Right kidney (tissue), 1 donor: ENCODE measurements around the gene ASPRV1.

Experiments
- DNase-seq: peaks from one replicate; pipeline ENCODE4 v3.0.0-alpha.2; 2016

The ASPRV1 gene

GRCh38 chr2:69943000-69943842 is 18.2 kb downstream of the ASPRV1 start:
- DNase-seq = no peak

DNA sequence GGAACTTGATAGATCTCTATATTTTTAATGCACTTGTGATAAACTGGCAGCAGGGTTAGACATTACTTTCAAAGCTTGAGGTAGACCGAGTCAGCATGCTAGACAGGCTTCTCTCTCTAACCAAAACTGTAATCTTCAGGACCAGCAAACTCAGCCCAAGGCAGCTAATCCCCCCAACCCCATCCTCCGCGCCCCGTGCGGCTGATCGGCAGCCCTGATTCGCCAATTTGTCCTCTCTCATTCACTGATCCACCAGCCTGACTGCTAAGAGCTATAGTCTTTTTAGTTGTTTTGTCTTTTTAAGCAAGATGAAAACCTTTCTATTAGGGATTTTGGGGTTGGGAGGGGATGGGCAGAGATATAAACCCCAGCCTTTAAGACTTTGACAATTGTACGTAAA is 20.7 kb downstream of the ASPRV1 start:
- DNase-seq = no peak

GRCh38 chr2:69939722-69940121 is 21.7 kb downstream of the ASPRV1 start:
- DNase-seq = no peak

DNA sequence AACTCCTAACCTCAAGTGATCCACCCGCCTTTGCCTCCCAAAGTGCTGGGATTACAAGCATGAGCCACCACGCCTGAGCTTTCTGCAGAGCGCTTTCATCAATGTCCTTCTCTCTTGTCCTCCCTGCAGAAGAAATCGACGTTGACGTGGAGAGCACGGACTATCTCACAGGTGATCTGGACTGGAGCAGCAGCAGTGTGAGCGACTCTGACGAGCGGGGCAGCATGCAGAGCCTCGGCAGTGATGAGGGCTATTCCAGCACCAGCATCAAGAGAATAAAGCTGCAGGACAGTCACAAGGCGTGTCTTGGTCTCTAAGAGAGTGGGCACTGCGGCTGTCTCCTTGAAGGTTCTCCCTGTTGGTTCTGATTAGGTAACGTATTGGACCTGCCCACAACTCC is 23.5 kb downstream of the ASPRV1 start:
- DNase-seq = no peak

- no peak for DNase-seq
These were observed 24.5 kb downstream of the ASPRV1 start for GRCh38 chr2:69936906-69937305.

- no peak for DNase-seq
These were observed 26.4 kb downstream of the ASPRV1 start for GRCh38 chr2:69935011-69935410.

DNA sequence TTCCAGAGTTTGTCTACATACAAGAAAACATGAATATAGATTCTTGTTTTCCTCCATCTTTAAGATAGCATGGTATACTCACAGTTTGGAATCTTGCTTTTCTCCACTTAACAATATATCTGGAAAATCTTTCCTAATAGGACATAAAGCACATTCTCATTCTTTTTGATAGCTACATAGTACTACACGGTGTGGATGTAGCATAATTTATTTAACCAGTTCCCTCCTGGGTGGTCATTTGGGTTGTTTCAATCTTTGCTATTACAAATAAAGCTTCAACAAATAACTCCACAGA is 26.9 kb downstream of the ASPRV1 start:
- DNase-seq = no peak

- DNase-seq = no peak
These were observed 27.4 kb downstream of the ASPRV1 start for GRCh38 chr2:69933839-69934613.

DNA sequence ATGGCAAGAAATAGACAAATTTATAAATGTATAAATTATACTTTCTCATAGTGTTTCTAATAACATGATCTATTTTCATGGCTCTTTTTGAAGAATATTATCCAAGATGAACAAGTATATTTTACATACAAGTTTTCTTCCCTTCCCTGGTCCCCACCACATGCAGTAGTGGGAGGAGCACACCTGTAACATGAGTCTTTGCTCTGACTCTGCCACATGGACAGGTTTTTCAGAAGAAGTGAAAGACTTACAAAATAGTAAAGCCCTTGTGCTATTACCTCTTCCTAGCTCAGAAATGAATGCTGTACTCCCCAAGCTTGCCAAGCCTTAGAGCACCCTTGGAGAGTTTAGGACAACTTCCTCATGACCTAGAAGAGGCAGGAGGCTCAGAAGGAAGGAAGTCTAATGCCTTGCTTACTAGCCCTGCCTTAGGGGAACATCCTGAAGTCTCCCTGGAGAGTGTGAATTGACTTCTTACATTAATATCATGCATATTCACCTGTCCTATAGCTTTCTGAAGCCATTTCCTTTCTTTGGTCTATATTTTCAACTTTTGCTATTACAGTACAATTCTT is 28.1 kb downstream of the ASPRV1 start:
- DNase-seq = no peak

DNA sequence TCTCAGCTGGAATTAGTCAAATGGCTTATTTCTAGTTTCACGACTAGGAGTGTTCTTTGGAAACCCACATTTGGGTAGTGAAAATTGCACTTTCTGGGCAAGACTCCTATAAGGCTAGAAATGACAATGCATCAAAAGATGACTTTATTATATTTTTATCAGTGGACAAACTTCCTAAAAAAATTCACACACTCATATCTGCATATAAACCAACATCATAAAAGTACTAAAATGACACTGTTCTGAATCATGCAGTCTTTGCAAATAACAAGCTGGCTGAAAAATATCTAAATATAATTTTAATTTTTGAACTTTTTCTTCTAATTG is 28.9 kb downstream of the ASPRV1 start:
- no peak for DNase-seq

GRCh38 chr2:69931832-69932595 is 29.4 kb downstream of the ASPRV1 start:
- no peak for DNase-seq

DNA sequence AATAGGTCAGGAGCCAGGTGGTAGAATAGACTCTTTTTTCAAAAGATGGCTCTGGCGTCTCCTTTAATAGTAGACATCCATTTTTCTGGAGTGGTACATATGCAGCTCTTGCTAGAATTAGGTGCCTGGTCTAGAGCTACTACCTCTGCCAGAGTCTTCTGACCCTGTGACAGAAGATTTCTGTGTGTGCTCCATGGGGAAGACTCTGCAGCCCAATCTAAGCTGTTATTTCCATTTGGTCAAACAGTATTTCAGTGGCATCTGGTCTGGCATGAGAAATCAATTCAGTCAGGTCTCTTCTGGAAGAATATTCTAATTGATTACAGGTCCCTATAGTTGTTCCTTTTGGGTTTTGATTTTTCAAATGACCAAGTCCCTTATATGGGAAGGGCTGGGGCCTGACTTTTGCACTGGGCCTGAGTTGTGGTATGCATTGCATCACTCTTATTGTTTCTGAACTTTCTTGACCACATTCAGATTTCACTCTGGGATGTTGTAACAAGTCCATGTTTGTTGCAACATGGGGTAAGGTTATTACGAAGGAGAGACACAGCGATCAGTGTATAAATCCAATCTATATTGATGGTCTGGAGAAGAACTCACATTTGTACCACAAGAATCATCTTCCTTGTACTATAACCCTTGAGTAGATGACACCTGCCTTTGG is 34.4 kb downstream of the ASPRV1 start:
- DNase-seq = no peak

DNA sequence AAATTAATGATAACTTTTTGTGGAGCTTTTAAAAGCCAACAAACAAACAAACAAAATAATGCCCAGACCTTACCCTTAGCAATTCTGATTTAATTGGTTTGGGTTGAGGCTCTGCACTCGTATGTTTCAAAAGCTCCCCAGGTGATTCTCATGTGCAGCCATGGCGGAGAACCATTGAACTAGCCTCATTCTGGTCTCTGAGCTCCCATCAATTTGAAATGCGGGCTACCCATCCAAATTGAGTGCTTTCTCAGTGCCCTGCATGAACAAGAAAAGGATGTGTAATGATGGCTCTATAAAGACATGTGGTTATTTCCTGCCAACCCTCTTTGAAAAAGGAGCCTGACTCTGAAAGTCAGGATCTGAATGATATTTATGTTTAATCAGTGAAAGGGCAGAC is 38.3 kb downstream of the ASPRV1 start:
- no peak for DNase-seq

DNA sequence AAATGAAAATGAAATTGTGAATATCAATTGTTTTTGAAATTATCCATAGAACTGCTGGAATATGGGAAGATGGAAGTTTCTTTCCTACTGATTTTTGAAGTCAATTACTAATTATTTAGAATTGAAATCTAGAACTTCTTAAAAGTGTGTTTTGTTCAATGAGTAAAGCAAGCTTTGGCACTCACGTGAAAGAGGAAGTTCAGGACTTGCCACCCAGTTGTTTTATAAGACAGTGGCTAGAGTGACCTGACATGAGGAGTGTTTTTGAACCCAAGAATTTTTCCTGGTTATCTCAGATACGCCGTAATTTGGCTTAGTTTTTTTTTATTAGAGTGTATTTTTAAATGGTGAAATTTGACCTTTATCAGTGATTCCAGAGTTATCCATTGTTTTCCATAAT is 43.0 kb downstream of the ASPRV1 start:
- no peak for DNase-seq

DNA sequence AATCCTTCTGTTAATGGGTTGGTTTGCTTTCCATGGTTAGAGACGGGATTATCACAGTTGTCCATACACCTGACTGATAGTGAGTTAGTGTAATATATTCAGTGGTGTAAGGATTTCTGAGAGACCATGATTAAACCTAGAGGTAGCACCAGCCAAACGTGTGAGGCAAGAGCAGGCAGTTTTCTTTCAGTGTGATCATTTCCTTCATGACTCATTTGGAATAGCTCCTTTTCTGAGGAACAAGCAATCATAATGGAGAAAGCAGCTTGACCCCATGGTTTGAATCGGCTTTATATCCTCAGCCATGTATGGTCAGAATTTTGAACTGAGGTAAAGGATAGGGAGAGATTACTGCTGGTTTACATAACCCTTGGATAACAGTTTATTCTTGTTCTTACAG is 43.6 kb downstream of the ASPRV1 start:
- DNase-seq = no peak

DNA sequence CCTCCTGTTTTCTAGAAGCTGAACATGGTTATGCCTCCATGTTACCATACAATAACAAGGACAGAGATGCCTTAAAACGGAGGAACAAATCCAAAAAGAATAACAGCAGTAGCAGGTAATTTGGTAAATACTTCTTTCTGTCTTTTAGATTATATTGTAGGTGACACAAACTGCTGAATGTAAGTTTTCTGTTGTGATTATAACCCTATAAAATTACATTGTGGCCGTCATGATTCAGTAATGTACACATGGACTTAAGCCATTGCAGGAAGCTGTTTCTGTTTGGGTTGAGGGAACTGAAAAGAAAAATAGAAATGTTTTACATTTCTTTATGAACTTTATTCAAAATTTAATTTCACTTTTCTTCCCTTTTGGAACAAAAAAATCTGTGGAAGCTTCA is 45.3 kb downstream of the ASPRV1 start:
- DNase-seq = no peak

GRCh38 chr2:69914950-69915945 is 46.2 kb downstream of the ASPRV1 start, which contains the start of gene MXD1:
TSS of gene MXD1 (plus strand) at chr2:69915109. CDS start at chr2:69915331, 222 bp downstream.
- peak; percentile 91 for DNase-seq

- peak; percentile 97 for DNase-seq
These were observed 47.1 kb downstream of the ASPRV1 start for GRCh38 chr2:69914164-69914949.

- DNase-seq = peak; percentile 18
These were observed 49.4 kb downstream of the ASPRV1 start for GRCh38 chr2:69911985-69912563.
